COLO668 (cell line): ENCODE results near the gene RALA.
"Not testable (repeated sequence)": the region's sequence is repeated elsewhere in the genome, so short reads cannot be mapped to it uniquely, and the experiment has no call there.

Experiments used
- DNase-seq: peaks from one replicate; lab custom pipeline; 2025; ENCODE audit not compliant: unreplicated experiment; lab: John Stamatoyannopoulos, UW

The RALA gene

GRCh38 chr7:39681887-39682441, 58.6 kb downstream of the RALA start:
- no peak for DNase-seq

- no peak for DNase-seq
These were observed 60.0 kb downstream of the RALA start for GRCh38 chr7:39683216-39683845.

- no peak for DNase-seq
These were observed 63.0 kb downstream of the RALA start for GRCh38 chr7:39686261-39686924.

GRCh38 chr7:39688611-39689480, 65.5 kb downstream of the RALA start:
- no peak for DNase-seq

GRCh38 chr7:39691821-39692220, 68.4 kb downstream of the RALA start:
- DNase-seq = no peak

- DNase-seq = not testable (repeated sequence)
These were observed 69.7 kb downstream of the RALA start for GRCh38 chr7:39693086-39693485.

- DNase-seq = no peak
These were observed 70.4 kb downstream of the RALA start for GRCh38 chr7:39693812-39694211.

- DNase-seq = no peak
These were observed 72.6 kb downstream of the RALA start for GRCh38 chr7:39695852-39696586.

GRCh38 chr7:39696631-39697030, 73.3 kb downstream of the RALA start:
- DNase-seq = no peak

GRCh38 chr7:39697483-39697882, 74.1 kb downstream of the RALA start:
- DNase-seq = no peak

GRCh38 chr7:39700165-39700564, 76.8 kb downstream of the RALA start:
- no peak for DNase-seq

GRCh38 chr7:39700932-39701331, 77.6 kb downstream of the RALA start:
- DNase-seq = no peak

- no peak for DNase-seq
These were observed 78.8 kb downstream of the RALA start for GRCh38 chr7:39702133-39702532.

GRCh38 chr7:39703144-39703543, 79.8 kb downstream of the RALA start:
- DNase-seq = no peak

GRCh38 chr7:39709029-39709428, 85.7 kb downstream of the RALA start:
- DNase-seq = no peak

GRCh38 chr7:39709768-39710311, 86.5 kb downstream of the RALA start:
- DNase-seq = no peak

- DNase-seq = no peak
These were observed 89.4 kb downstream of the RALA start for GRCh38 chr7:39712751-39713150.

GRCh38 chr7:39714447-39715091, 91.2 kb downstream of the RALA start:
- no peak for DNase-seq

GRCh38 chr7:39720586-39720985, 97.2 kb downstream of the RALA start:
- DNase-seq = peak; percentile 80

GRCh38 chr7:39721345-39721744, 98.0 kb downstream of the RALA start:
- no peak for DNase-seq
